ENCODE measurements around the gene LPP. TPM values are rescaled to one million over a fixed set of nuclear protein-coding genes. Genes with fewer than 3 reads are reported as not detected.

LPP gene
- total and polyA plus RNA-seq, 10 of the 15 experiments (the other 5 are each of a cell fraction or from before 2014, with no cell fraction given): under 0.01 to 0.62 (median 0.03) TPM

DNA sequence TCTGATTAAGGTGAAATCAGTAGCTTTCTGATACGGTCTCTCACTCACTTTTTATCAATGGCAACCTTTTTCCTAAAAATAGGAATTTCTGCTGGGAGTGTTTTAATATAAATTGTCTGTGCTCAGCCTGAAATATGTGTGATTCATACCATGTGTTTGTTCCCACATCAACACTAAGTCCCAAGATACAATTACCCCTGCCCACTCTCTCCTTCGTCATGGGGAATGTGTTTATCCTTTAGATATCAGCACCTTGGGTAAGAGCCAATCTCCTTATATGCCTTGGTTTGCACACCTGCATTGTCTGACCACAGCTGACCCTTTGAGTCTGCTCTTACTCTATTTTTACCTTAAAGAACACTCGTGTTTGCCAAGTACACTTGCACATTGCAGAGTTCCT, 356.4 kb downstream of the LPP start:
- intact Hi-C loops (cut with micrococcal nuclease; ENCODE audit: unreplicated experiment) (no loop called here), in situ Hi-C loops (cut with MboI) (no loop called here)
- TF ChIP-seq FOXM1 (IDR thresholded peaks at IDR 0.05; ENCODE audit: low read depth, low read length): no peak
- TF ChIP-seq EP300 (IDR thresholded peaks at IDR 0.05; ENCODE audit: borderline replicate concordance in 1 of 2, control insufficient read depth in 1 of 2, low read depth in 2 of 2, low read length in 2 of 2): no peak
- TF ChIP-seq HDGF (IDR thresholded peaks at IDR 0.05): no peak
- TF ChIP-seq RFX5 (IDR thresholded peaks at IDR 0.05; ENCODE audit: low read depth, low read length): no peak
- TF ChIP-seq RCOR1 (conservative IDR thresholded peaks at IDR 0.05; ENCODE audit: low read depth, low read length): no peak
- H3K27ac ChIP-seq (ENCODE audit: control insufficient read depth, insufficient read depth): no peak overlapping the region
- H3K4me3 ChIP-seq: no peak overlapping the region
- CTCF ChIA-PET: interaction anchor here (0.9 to 1.2 kb wide), 2 partner anchors 12 to 443 kb away, joined by 3 to 4 read pairs; no protein-coding TSS in a partner anchor
- POLR2A ChIA-PET: no interaction called here
- no peaks in the 10 kb centered on the region for H3K79me2 ChIP-seq (ENCODE audit: control insufficient read depth, insufficient read depth, low read length)
- no peak overlapping the region for H3K9ac ChIP-seq (ENCODE audit: control insufficient read depth, insufficient read depth, low read length)
- no peak for DNase-seq (ENCODE audit: low read depth, low spot score)
- RAD21 ChIA-PET (ENCODE audit: unreplicated experiment): no interaction called here
- no peaks in the 10 kb centered on the region for H4K20me1 ChIP-seq (ENCODE audit: control insufficient read depth, insufficient read depth)
- SMC1A ChIA-PET (ENCODE audit: uncharacterized antibody, unreplicated experiment): interaction anchor here (1.0 kb wide), 1 partner anchor 9 kb away, joined by 3 read pairs; no protein-coding TSS in a partner anchor
- no peaks in the 10 kb centered on the region for H3K4me1 ChIP-seq (ENCODE audit: control insufficient read depth, insufficient read depth, low read length)
- no peak overlapping the region for H3K4me2 ChIP-seq (ENCODE audit: control insufficient read depth, insufficient read depth)
- no peaks in the 10 kb centered on the region for H3K36me3 ChIP-seq (ENCODE audit: control insufficient read depth in 2 of 2, insufficient read depth in 2 of 2, low read length in 1 of 2)
- no peak for FAIRE-seq
- no peak overlapping the region for H2AFZ ChIP-seq (ENCODE audit: control insufficient read depth, low read depth, low read length)
- WGBS (ENCODE audit: insufficient coverage, insufficient replicate concordance, low lambda C conversion rate, missing lambda C conversion rate): 16% methylated on average over 3 of the region's 3 CpGs
- ATAC-seq: no peak
- no peaks in the 10 kb centered on the region for H3K27me3 ChIP-seq (replicated peaks in 1 of 2; ENCODE audit: control insufficient read depth in 2 of 2, insufficient read depth in 2 of 2, low read length in 1 of 2)
- no peaks in the 10 kb centered on the region for H3K9me3 ChIP-seq (replicated peaks; ENCODE audit: control insufficient read depth, insufficient read depth, low read length)
- BruUV-seq (replicated peaks): no TSS peak

GRCh38 chr3:188513662-188514328, 359.8 kb downstream of the LPP start:
- H4K20me1 ChIP-seq (ENCODE audit: control insufficient read depth, insufficient read depth): no peaks in the 10 kb centered on the region
- no peak overlapping the region for H3K9ac ChIP-seq (ENCODE audit: control insufficient read depth, insufficient read depth, low read length)
- in situ Hi-C loops (cut with MboI) (no loop called here), intact Hi-C loops (cut with micrococcal nuclease; ENCODE audit: unreplicated experiment) (no loop called here)
- H3K79me2 ChIP-seq (ENCODE audit: control insufficient read depth, insufficient read depth, low read length): no peaks in the 10 kb centered on the region
- ChIA-PET CTCF (no interaction called here), SMC1A (ENCODE audit: uncharacterized antibody, unreplicated experiment) (no interaction called here), RAD21 (ENCODE audit: unreplicated experiment) (no interaction called here), POLR2A (no interaction called here)
- no peaks in the 10 kb centered on the region for H3K9me3 ChIP-seq (replicated peaks; ENCODE audit: control insufficient read depth, insufficient read depth, low read length)
- no peak for TF ChIP-seq YBX1 (IDR thresholded peaks at IDR 0.05)
- no peak for TF ChIP-seq TCF7 (IDR thresholded peaks at IDR 0.05; ENCODE audit: borderline replicate concordance)
- TF ChIP-seq ZSCAN29 (IDR thresholded peaks at IDR 0.05): no peak
- no peak for TF ChIP-seq CBFB (IDR thresholded peaks at IDR 0.05; ENCODE audit: low read depth)
- no TSS peak for BruUV-seq (replicated peaks)
- H3K4me1 ChIP-seq (ENCODE audit: control insufficient read depth, insufficient read depth, low read length): no peaks in the 10 kb centered on the region
- H3K4me2 ChIP-seq (ENCODE audit: control insufficient read depth, insufficient read depth): no peak overlapping the region
- DNase-seq (ENCODE audit: low read depth, low spot score) (no peak), ATAC-seq (no peak), FAIRE-seq (no peak)
- H2AFZ ChIP-seq (ENCODE audit: control insufficient read depth, low read depth, low read length): no peak overlapping the region
- H3K36me3 ChIP-seq (ENCODE audit: control insufficient read depth in 2 of 2, insufficient read depth in 2 of 2, low read length in 1 of 2): no peaks in the 10 kb centered on the region
- no peak overlapping the region for H3K4me3 ChIP-seq
- no peak overlapping the region for H3K27ac ChIP-seq (ENCODE audit: control insufficient read depth, insufficient read depth)
- no peaks in the 10 kb centered on the region for H3K27me3 ChIP-seq (replicated peaks in 1 of 2; ENCODE audit: control insufficient read depth in 2 of 2, insufficient read depth in 2 of 2, low read length in 1 of 2)
- 45% methylated on average over 7 of the region's 7 CpGs for WGBS (ENCODE audit: insufficient coverage, insufficient replicate concordance, low lambda C conversion rate, missing lambda C conversion rate)

Measured in GM12878 (cell line).